GM23338 (cell line): ENCODE data around the gene HECTD3.

ENCODE experiments used
- CTCF ChIP-seq, 2 experiments: fragments of 200-600 bp in 1 of 2; sonication (generic) in 1 of 2; conservative IDR thresholded peaks; 2 replicates each; pipeline versions ENCODE4 v1.5.1 to v1.6.1; 2016 to 2017; ENCODE audit warnings: antibody characterized with exemption in 2 of 2, low read depth in 2 of 2, mild to moderate bottlenecking in 2 of 2, moderate library complexity in 1 of 2
- EZH2 ChIP-seq: fragments of 200-600 bp; sonication (generic); IDR thresholded peaks from one replicate; pipeline ENCODE4 v1.8.0; 2017; ENCODE audit warnings: antibody characterized with exemption, mild to moderate bottlenecking, low read depth; ENCODE audit not compliant: unreplicated experiment
- POLR2AphosphoS5 ChIP-seq: IDR thresholded peaks from 2 replicates; pipeline ENCODE4 v1.6.1; 2016; ENCODE audit warnings: antibody characterized with exemption, low read depth
- REST ChIP-seq: IDR thresholded peaks from one replicate; pipeline ENCODE4 v1.6.1; 2018; ENCODE audit warnings: antibody characterized with exemption; ENCODE audit not compliant: unreplicated experiment
- STAT1 ChIP-seq: IDR thresholded peaks from one replicate; pipeline ENCODE4 v1.6.1; 2016; ENCODE audit warnings: antibody characterized with exemption; ENCODE audit not compliant: unreplicated experiment

- TF ChIP-seq EZH2: no peak
- no peak for TF ChIP-seq CTCF (conservative IDR thresholded peaks at IDR 0.05; ENCODE audit: low read depth in 2 of 2)
- no peak for TF ChIP-seq REST
- no peak for TF ChIP-seq STAT1
- no peak for TF ChIP-seq POLR2AphosphoS5
Observed at GRCh38 chr1:45038240-45038639, 27.1 kb upstream of the HECTD3 start.
